ENCODE measurements around the gene SIRT5. TPM values are rescaled to one million over a fixed set of nuclear protein-coding genes. Genes with fewer than 3 reads are reported as not detected.

The SIRT5 gene
- total and polyA plus RNA-seq, 2 experiments from 2014 or later: 9.8 to 13.1 TPM

- Histone ChIP-seq H3K27ac (ENCODE audit: low read depth) (no peak overlapping the region), H3K4me1 (ENCODE audit: insufficient read depth) (peaks cover 22% of the 10 kb centered on the region), H3K4me2 (no peak overlapping the region), H4K20me1 (replicated peaks; ENCODE audit: insufficient read depth) (peaks cover 6% of the 10 kb centered on the region), H3K79me2 (replicated peaks; ENCODE audit: insufficient read depth) (peaks cover 100% of the 10 kb centered on the region), H3K36me3 (ENCODE audit: insufficient read depth) (no peaks in the 10 kb centered on the region), H2AFZ (no peak overlapping the region), H3K4me3 (no peak overlapping the region), H3F3A (replicated peaks; ENCODE audit: low read depth) (no peaks in the 10 kb centered on the region), H3K9me2 (ENCODE audit: insufficient read depth) (no peaks in the 10 kb centered on the region), H3K27me3 (ENCODE audit: insufficient read depth) (no peaks in the 10 kb centered on the region)
- no peaks in the 10 kb centered on the region for H3K27me3 Mint-ChIP-seq (ENCODE audit: insufficient read depth, low read depth, poor library complexity)
- no peak for TF ChIP-seq ETS1 (IDR thresholded peaks at IDR 0.05)
- TF ChIP-seq REST (IDR thresholded peaks at IDR 0.05; ENCODE audit: unreplicated experiment): no peak
- TF ChIP-seq ZNF462 (CRISPR knock-in tag; IDR thresholded peaks at IDR 0.05): no peak
- no peak for TF ChIP-seq EZH2 (IDR thresholded peaks at IDR 0.05; ENCODE audit: low read depth, unreplicated experiment)
- TF ChIP-seq NANOG (IDR thresholded peaks at IDR 0.05; ENCODE audit: borderline replicate concordance): no peak
- TF ChIP-seq STAT1 (IDR thresholded peaks at IDR 0.05; ENCODE audit: unreplicated experiment): no peak
- TF ChIP-seq CREB1 (CRISPR knock-in tag; IDR thresholded peaks at IDR 0.05; ENCODE audit: low read depth): no peak
- TF ChIP-seq EZH2phosphoT487 (IDR thresholded peaks at IDR 0.05; ENCODE audit: unreplicated experiment): no peak
- no peak for TF ChIP-seq ZNF114 (CRISPR knock-in tag; IDR thresholded peaks at IDR 0.05)
- TF ChIP-seq JUNB (IDR thresholded peaks at IDR 0.05; ENCODE audit: unreplicated experiment): no peak
- no peaks in the 10 kb centered on the region for H3K36me3 Mint-ChIP-seq (ENCODE audit: low read depth)
- peaks cover 44% of the 10 kb centered on the region for H3K4me1 Mint-ChIP-seq
- H3K27ac Mint-ChIP-seq: 0 out of 2 replicates have a peak overlapping the region, but pooled peaks have one; percentile 2
- no peak overlapping the region for H3K4me3 Mint-ChIP-seq
- DNase-seq (ENCODE audit: low spot score): no peak
- no peak for ATAC-seq
- H3K9me3 Mint-ChIP-seq: no peaks in the 10 kb centered on the region
These were observed 89.6 kb downstream of the SIRT5 start for GRCh38 chr6:13663986-13664385.

Data from GM23338 (cell line).